ENCODE measurements around the gene ASMT. TPM values are rescaled to one million over a fixed set of nuclear protein-coding genes. Genes with fewer than 3 reads are reported as not detected.

The ASMT gene
- total RNA-seq, 5 donors from 2014 or later (not counting 1 experiment from before 2014, with no cell fraction given) = 0.98 TPM; not detected in 4

- Mint-ChIP-seq H3K4me3 (peak overlapping the region; percentile 88 to 91 (median 90)), H3K4me1 (peaks cover 24 to 47% (median 38%) of the 10 kb centered on the region in 3 donors), H3K9me3 (no peaks in the 10 kb centered on the region), H3K27me3 (no peaks in the 10 kb centered on the region), H3K27ac (peak overlapping the region; percentile 81 to 84), H3K36me3 (peaks cover 28% of the 10 kb centered on the region)
- DNase-seq = peak in 4 of 35 experiments; percentile 15 to 32 (median 22)
- 0% methylated on average over 24 of the region's 35 CpGs for WGBS (ENCODE audit: insufficient coverage)
- H3K9me3 ChIP-seq = no peaks in the 10 kb centered on the region
- H3K4me3 ChIP-seq (ENCODE audit: control insufficient read depth in 1 of 2, extremely low read depth in 1 of 2, low read length in 1 of 2) = peak overlapping the region; percentile 71 to 87
- peaks cover 5 to 34% of the 10 kb centered on the region in 2 donors for H3K36me3 ChIP-seq (ENCODE audit: control insufficient read depth in 2 of 2, extremely low read depth in 1 of 2, insufficient read depth in 1 of 2, low read length in 1 of 2)
- peak overlapping the region; percentile 69 for H3K27ac ChIP-seq (ENCODE audit: low read length)
- peak; percentile 11 to 31 (median 16) for ATAC-seq (replicated peaks in 1 of 4)
- peaks cover 5 to 40% of the 10 kb centered on the region in 2 experiments for H3K4me1 ChIP-seq (ENCODE audit: control insufficient read depth in 1 of 2, extremely low read depth in 1 of 2, insufficient read depth in 2 of 2, low read length in 2 of 2)
- ChIA-PET POLR2A (no interaction called here), CTCF (no interaction called here)
- H3K27me3 ChIP-seq (replicated peaks in 1 of 2; ENCODE audit: control insufficient read depth in 2 of 2, extremely low read depth in 1 of 2, insufficient read depth in 2 of 2, low read length in 1 of 2) = no peaks in the 10 kb centered on the region
Observed at GRCh38 chrX:1591863-1592469, 22.9 kb upstream of the ASMT start.

GRCh38 chrX:1592470-1593142 lies 22.3 kb upstream of the ASMT start:
- H3K27me3 Mint-ChIP-seq = no peaks in the 10 kb centered on the region
- 2% methylated on average over 21 of the region's 28 CpGs for WGBS (ENCODE audit: insufficient coverage)
- POLR2A ChIA-PET = no interaction called here
- CTCF ChIA-PET = no interaction called here
- peak overlapping the region; percentile 81 to 89 for H3K27ac Mint-ChIP-seq
- Histone ChIP-seq H3K9me3 (no peaks in the 10 kb centered on the region), H3K27me3 (replicated peaks in 1 of 2; ENCODE audit: control insufficient read depth in 2 of 2, extremely low read depth in 1 of 2, insufficient read depth in 2 of 2, low read length in 1 of 2) (no peaks in the 10 kb centered on the region), H3K4me3 (ENCODE audit: control insufficient read depth in 1 of 2, extremely low read depth in 1 of 2, low read length in 1 of 2) (peak overlapping the region; percentile 71 to 87), H3K36me3 (ENCODE audit: control insufficient read depth in 2 of 2, extremely low read depth in 1 of 2, insufficient read depth in 1 of 2, low read length in 1 of 2) (peaks cover 5 to 40% of the 10 kb centered on the region in 2 donors), H3K27ac (ENCODE audit: low read length) (peak overlapping the region; percentile 69), H3K4me1 (ENCODE audit: control insufficient read depth in 1 of 2, extremely low read depth in 1 of 2, insufficient read depth in 2 of 2, low read length in 2 of 2) (peaks cover 2 to 42% of the 10 kb centered on the region in 2 experiments)
- peaks cover 21 to 47% (median 39%) of the 10 kb centered on the region in 3 donors for H3K4me1 Mint-ChIP-seq
- H3K4me3 Mint-ChIP-seq = peak overlapping the region; percentile 88 to 91 (median 90)
- H3K36me3 Mint-ChIP-seq = peaks cover 33% of the 10 kb centered on the region
- H3K9me3 Mint-ChIP-seq = no peaks in the 10 kb centered on the region
- ATAC-seq (replicated peaks in 1 of 4) (no peak), DNase-seq (peak in 2 of 35 experiments; percentile 11 to 35)

- H3K27me3 ChIP-seq (replicated peaks in 1 of 2; ENCODE audit: control insufficient read depth in 2 of 2, extremely low read depth in 1 of 2, insufficient read depth in 2 of 2, low read length in 1 of 2) = no peaks in the 10 kb centered on the region
- 94% methylated on average over 57 of the region's 60 CpGs for WGBS (ENCODE audit: insufficient coverage)
- Mint-ChIP-seq H3K36me3 (peaks cover 36% of the 10 kb centered on the region), H3K9me3 (no peaks in the 10 kb centered on the region), H3K27ac (peak overlapping the region; percentile 81 to 89), H3K4me3 (peak overlapping the region; percentile 88 to 91 (median 90)), H3K27me3 (no peaks in the 10 kb centered on the region), H3K4me1 (peaks cover 21 to 49% (median 42%) of the 10 kb centered on the region in 3 donors)
- ATAC-seq (replicated peaks in 1 of 4) = no peak
- POLR2A ChIA-PET = no interaction called here
- CTCF ChIA-PET = no interaction called here
- H3K27ac ChIP-seq (ENCODE audit: low read length) = no peak overlapping the region
- H3K4me1 ChIP-seq (ENCODE audit: control insufficient read depth in 1 of 2, extremely low read depth in 1 of 2, insufficient read depth in 2 of 2, low read length in 2 of 2) = peaks cover 2 to 42% of the 10 kb centered on the region in 2 experiments
- peak in 1 of 35 experiments; percentile 11 for DNase-seq
- no peaks in the 10 kb centered on the region for H3K9me3 ChIP-seq
- peak overlapping the region; percentile 71 to 87 for H3K4me3 ChIP-seq (ENCODE audit: control insufficient read depth in 1 of 2, extremely low read depth in 1 of 2, low read length in 1 of 2)
- H3K36me3 ChIP-seq (ENCODE audit: control insufficient read depth in 2 of 2, extremely low read depth in 1 of 2, insufficient read depth in 1 of 2, low read length in 1 of 2) = peaks cover 10 to 50% of the 10 kb centered on the region in 2 donors
Observed at GRCh38 chrX:1593286-1594271, 21.3 kb upstream of the ASMT start.

- WGBS (ENCODE audit: insufficient coverage) = 91% methylated on average over 15 of the region's 17 CpGs
- ATAC-seq (replicated peaks in 1 of 4) (no peak), DNase-seq (peak in 1 of 35 experiments; percentile 5)
- ChIA-PET CTCF (no interaction called here), POLR2A (no interaction called here)
- Histone ChIP-seq H3K27ac (ENCODE audit: low read length) (no peak overlapping the region), H3K4me1 (ENCODE audit: control insufficient read depth in 1 of 2, extremely low read depth in 1 of 2, insufficient read depth in 2 of 2, low read length in 2 of 2) (peaks cover 2 to 42% of the 10 kb centered on the region in 2 experiments), H3K27me3 (replicated peaks in 1 of 2; ENCODE audit: control insufficient read depth in 2 of 2, extremely low read depth in 1 of 2, insufficient read depth in 2 of 2, low read length in 1 of 2) (no peaks in the 10 kb centered on the region), H3K4me3 (ENCODE audit: control insufficient read depth in 1 of 2, extremely low read depth in 1 of 2, low read length in 1 of 2) (no peak overlapping the region), H3K9me3 (no peaks in the 10 kb centered on the region), H3K36me3 (ENCODE audit: control insufficient read depth in 2 of 2, extremely low read depth in 1 of 2, insufficient read depth in 1 of 2, low read length in 1 of 2) (peaks cover 25 to 71% of the 10 kb centered on the region in 2 donors)
- Mint-ChIP-seq H3K4me1 (peaks cover 15 to 44% (median 39%) of the 10 kb centered on the region in 3 donors), H3K4me3 (peak overlapping the region in 1 of 3 donors; percentile 28), H3K27me3 (no peaks in the 10 kb centered on the region), H3K27ac (no peak overlapping the region), H3K9me3 (no peaks in the 10 kb centered on the region), H3K36me3 (peaks cover 45% of the 10 kb centered on the region)
Observed at GRCh38 chrX:1595711-1596060, 19.2 kb upstream of the ASMT start.

GRCh38 chrX:1596676-1597344 lies 18.0 kb upstream of the ASMT start:
- no peaks in the 10 kb centered on the region for H3K9me3 Mint-ChIP-seq
- Histone ChIP-seq H3K9me3 (no peaks in the 10 kb centered on the region), H3K4me3 (ENCODE audit: control insufficient read depth in 1 of 2, extremely low read depth in 1 of 2, low read length in 1 of 2) (no peak overlapping the region), H3K27me3 (replicated peaks in 1 of 2; ENCODE audit: control insufficient read depth in 2 of 2, extremely low read depth in 1 of 2, insufficient read depth in 2 of 2, low read length in 1 of 2) (no peaks in the 10 kb centered on the region), H3K27ac (ENCODE audit: low read length) (no peak overlapping the region), H3K4me1 (ENCODE audit: control insufficient read depth in 1 of 2, extremely low read depth in 1 of 2, insufficient read depth in 2 of 2, low read length in 2 of 2) (peaks cover 2 to 39% of the 10 kb centered on the region in 2 experiments), H3K36me3 (ENCODE audit: control insufficient read depth in 2 of 2, extremely low read depth in 1 of 2, insufficient read depth in 1 of 2, low read length in 1 of 2) (peaks cover 34 to 81% of the 10 kb centered on the region in 2 donors)
- H3K4me1 Mint-ChIP-seq = peaks cover 15 to 41% (median 37%) of the 10 kb centered on the region in 3 donors
- no peak overlapping the region for H3K4me3 Mint-ChIP-seq
- DNase-seq (peak in 1 of 35 experiments; percentile 9), ATAC-seq (replicated peaks in 1 of 4) (no peak)
- H3K27me3 Mint-ChIP-seq = no peaks in the 10 kb centered on the region
- H3K27ac Mint-ChIP-seq = no peak overlapping the region
- POLR2A ChIA-PET = no interaction called here
- H3K36me3 Mint-ChIP-seq = peaks cover 49% of the 10 kb centered on the region
- CTCF ChIA-PET = no interaction called here
- 90% methylated on average over 22 of the region's 30 CpGs for WGBS (ENCODE audit: insufficient coverage)
